GM18868 (cell line): ENCODE results near the gene TAF6L.
"Not testable (repeated sequence)": the region's sequence is repeated elsewhere in the genome, so short reads cannot be mapped to it uniquely, and the experiment has no call there.

Experiments
- ATAC-seq: cut with Tn5 transposase; IDR thresholded peaks from one replicate; pipeline ENCODE4 v1.9.1; 2021; ENCODE audit warnings: mild to moderate bottlenecking, moderate library complexity; ENCODE audit not compliant: unreplicated experiment

TAF6L gene

GRCh38 chr11:62804310-62805075 is 33.3 kb downstream of the TAF6L start:
- no peak for ATAC-seq

GRCh38 chr11:62805076-62805892 is 34.1 kb downstream of the TAF6L start, which contains the start of gene NXF1:
TSS of gene NXF1 (minus strand) at chr11:62805440. CDS start at chr11:62805356, 84 bp downstream.
- ATAC-seq: peak; percentile 78

- peak; percentile 2 for ATAC-seq
Observed at GRCh38 chr11:62805961-62806441, 34.8 kb downstream of the TAF6L start.

GRCh38 chr11:62806611-62807121 is 35.5 kb downstream of the TAF6L start:
- ATAC-seq: no peak

- ATAC-seq: no peak
Observed at GRCh38 chr11:62810748-62811147, 39.6 kb downstream of the TAF6L start.

GRCh38 chr11:62811659-62812058 is 40.5 kb downstream of the TAF6L start:
- ATAC-seq: no peak

- ATAC-seq: no peak
Observed at GRCh38 chr11:62816557-62816956, 45.4 kb downstream of the TAF6L start.

- ATAC-seq: no peak
Observed at GRCh38 chr11:62817129-62817528, 45.9 kb downstream of the TAF6L start.

- ATAC-seq: no peak
Observed at GRCh38 chr11:62823677-62824076, 52.5 kb downstream of the TAF6L start.

GRCh38 chr11:62828130-62828529 is 56.9 kb downstream of the TAF6L start:
- not testable (repeated sequence) for ATAC-seq

GRCh38 chr11:62830904-62831519 is 59.8 kb downstream of the TAF6L start:
- no peak for ATAC-seq

GRCh38 chr11:62831520-62832335 is 60.5 kb downstream of the TAF6L start, which contains the start of gene STX5:
TSS of gene STX5 (minus strand) at chr11:62832051. CDS start at chr11:62831243, 808 bp downstream.
- ATAC-seq: peak; percentile 88

GRCh38 chr11:62832336-62833234 is 61.4 kb downstream of the TAF6L start, which contains the start of gene TEX54:
TSS of gene TEX54 (minus strand) at chr11:62832841.
- no peak for ATAC-seq

GRCh38 chr11:62835336-62835735 is 64.1 kb downstream of the TAF6L start:
- ATAC-seq: no peak
